Bone marrow (tissue), 2 donors: ENCODE data around the gene CELSR1.

Experiments used
- DNase-seq, 2 donors: peaks; one replicate each; lab custom pipeline; 2025; lab: John Stamatoyannopoulos, UW

Gene CELSR1

DNA sequence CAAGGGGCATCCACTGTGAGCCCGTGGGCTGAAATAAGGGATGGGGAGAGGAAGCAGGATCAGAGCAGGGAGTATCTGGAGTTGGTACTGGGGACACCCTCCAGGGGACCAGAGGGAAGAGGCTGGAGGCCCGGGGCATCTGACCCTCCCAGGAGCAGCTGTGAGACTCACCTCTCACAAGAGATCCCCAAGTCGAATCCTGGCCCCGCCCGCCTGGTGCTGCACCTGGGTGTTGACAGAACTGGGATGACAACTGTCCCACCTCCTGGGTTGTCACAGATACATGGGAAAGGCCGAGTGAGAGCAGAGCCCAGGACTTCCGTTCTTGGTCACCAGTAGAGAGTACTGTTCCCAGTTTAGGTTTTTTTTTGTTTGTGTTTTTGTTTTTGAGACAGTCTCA is 78.9 kb downstream of the CELSR1 start:
- DNase-seq, result no peak

DNA sequence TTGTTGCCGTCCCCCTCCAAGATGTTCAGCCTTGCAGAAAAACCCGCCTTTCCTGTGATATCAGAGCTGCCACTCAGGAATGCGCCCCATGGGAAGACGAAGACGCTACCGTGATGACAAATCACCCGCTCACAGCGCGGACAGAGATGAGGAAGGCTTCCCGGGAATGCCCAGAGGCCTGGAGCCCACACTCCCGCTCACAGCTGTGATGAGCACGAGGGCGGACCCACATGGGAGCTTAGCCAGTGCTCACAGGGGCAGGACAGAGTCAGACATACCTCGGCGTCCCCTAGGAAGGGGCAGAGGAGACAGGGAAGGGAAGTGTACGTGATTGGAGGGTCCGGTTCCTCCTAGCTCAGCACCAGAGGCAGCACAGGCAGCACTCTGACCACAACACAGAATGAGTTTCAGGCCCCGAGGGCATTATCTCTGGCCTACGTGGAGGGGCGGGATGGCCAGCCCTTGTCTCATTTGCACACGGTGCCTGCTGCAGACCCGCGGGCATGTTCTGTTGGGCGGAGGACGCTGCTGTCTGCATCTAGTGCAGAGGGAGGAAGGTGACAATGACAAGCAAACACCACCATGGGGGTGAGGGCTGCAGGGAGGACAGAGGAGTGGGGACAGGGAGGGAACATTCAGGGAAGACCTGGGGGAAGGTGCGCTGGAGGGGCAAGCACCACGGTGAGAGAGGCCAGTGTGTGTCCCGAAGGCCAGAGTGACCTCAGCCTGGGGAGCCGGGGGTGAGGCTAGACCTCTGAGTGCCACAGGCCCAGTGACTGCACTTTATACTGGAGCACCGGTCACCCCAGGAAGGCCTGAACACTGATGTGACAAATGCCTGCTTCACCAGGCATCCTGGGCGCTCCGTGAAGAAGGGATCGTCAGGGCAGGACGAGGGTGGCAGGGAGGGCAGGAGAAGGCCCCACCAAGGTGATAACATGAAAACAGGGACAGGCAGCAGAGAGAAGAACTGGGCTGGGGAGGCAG is 79.6 kb downstream of the CELSR1 start:
- DNase-seq, result no peak

GRCh38 chr22:46456818-46457163 is 80.6 kb downstream of the CELSR1 start:
- no peak for DNase-seq

- DNase-seq, result no peak
Observed at GRCh38 chr22:46455446-46455845, 82.0 kb downstream of the CELSR1 start.

- no peak for DNase-seq
Observed at GRCh38 chr22:46454504-46455269, 82.7 kb downstream of the CELSR1 start.

- no peak for DNase-seq
Observed at GRCh38 chr22:46453829-46454503, 83.5 kb downstream of the CELSR1 start.

GRCh38 chr22:46453006-46453828 is 84.2 kb downstream of the CELSR1 start:
- DNase-seq, result no peak

- no peak for DNase-seq
Observed at GRCh38 chr22:46452195-46453005, 85.0 kb downstream of the CELSR1 start.

DNA sequence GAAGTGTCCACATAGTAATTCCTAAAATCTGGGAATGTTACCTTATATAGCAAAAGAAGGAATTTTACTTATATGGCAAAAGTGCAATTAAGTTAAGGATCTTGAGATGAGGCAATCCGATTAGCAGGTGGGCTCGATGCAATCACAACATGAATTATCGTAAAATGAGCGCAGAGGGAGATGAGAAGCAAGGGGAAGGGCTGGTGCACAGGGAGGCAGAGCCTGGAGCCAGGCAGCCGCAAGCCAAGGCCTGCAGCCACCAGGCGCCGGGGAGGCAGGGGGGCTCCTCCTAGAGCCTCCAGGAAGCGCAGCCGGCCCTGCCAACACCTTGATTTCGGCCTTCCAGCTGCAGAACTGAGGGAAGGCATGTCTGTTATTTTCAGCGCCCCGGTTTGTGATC is 85.7 kb downstream of the CELSR1 start:
- no peak for DNase-seq

GRCh38 chr22:46450931-46451561 is 86.4 kb downstream of the CELSR1 start:
- DNase-seq, result no peak

DNA sequence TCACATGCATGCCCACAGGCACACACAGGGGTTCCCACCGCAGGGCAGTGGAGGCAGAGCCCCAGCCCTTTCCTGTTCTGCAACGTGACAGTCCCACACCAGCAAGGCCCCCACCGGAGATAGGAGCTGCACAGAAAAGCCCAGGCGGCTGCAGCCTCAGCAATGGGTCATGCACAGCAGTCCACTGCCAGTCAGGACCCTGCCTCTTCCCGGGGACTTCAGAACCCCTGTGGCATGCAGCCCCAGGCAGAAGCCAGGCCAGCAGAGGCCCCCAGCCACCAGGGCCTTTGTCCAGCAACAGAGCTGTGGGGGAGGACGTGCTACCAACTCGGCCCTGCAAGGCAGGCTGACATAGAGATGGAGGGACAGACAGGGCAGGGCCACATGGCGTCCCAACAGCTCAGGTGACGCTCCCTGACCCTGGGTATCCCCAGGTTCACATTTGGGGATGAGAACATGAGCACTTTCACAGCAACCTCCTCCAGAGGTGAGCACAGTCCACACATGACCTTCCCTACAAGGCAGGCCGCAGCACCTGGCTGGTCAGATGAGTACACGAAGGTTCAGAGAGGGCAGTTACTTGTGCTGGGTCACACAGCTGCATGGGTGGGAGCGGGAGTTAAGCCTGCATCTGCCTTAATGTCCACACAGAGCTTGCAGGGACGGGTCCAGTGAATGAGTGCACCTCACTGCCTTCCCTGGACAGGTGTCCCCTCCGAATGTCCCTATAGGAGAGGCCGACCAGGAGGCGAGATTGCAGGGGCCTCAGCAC is 87.3 kb downstream of the CELSR1 start:
- DNase-seq, result no peak

DNA sequence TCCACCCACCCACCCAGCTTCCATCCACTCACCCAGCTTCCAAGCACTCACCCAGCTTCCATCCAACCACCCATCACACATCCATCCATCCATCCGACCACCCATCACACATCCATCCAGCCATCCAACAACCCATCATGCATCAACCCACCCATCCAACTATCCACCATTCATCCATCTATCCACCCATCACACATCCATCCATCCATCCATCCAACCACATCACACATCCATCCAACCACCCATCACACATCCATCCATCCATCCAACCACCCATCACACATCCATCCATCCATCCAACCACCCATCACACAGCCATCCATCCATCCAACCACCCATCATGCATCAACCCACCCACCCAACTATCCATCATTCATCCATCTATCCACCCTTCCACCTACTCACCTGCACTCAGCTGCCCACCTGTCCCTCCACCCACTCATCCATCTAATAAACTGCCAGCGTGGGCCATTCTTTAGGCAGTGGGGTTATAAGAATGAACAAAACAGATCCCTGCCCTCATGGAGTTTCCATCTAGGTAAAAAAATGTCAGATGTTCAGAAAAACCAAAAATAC is 88.2 kb downstream of the CELSR1 start:
- DNase-seq, result no peak

GRCh38 chr22:46448333-46448732 is 89.1 kb downstream of the CELSR1 start:
- no peak for DNase-seq

DNA sequence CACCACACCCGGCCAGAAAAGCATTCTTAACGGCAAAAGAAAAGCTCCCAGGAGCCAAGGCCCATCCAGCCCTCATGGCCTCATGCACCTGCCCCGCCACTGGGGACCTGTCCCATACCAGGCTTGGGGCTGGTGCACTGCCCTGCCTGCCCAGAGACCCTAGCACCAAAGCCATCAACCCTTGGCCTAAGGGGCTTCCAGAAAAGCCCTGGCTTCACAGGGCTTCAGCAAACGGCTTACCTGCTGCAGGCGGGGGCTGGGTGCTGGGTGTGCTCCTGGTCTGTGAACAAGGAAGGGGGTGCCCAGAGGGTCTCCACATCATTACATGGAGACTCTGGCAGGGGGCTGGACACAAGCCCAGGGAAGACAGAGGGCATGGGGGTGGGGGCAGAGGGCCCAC is 89.5 kb downstream of the CELSR1 start:
- DNase-seq, result no peak

GRCh38 chr22:46446799-46447198 is 90.6 kb downstream of the CELSR1 start:
- no peak for DNase-seq

- DNase-seq, result no peak
Observed at GRCh38 chr22:46445771-46446420, 91.5 kb downstream of the CELSR1 start.

DNA sequence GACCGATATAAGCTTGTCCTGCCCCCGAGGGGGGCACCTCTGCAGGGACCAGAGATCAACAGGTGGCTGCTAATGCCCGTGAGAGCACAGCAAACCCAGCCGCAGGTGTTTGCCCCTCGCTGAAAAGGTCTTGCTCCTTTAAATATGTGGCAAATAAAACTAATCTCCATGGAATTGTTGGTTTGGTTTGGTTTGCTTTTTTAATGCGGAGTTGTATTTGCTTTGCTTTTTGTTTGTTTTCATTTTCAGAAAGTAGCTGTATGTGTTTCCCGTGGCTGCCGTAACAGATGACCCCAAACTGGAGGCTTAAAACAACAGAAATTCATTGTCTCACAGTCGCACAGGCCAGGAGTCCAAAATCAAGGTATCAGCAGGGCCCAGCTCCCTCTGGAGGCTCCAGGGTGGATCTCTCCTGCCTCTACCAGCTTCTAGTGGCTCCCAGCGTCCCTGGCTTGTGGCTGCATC is 93.0 kb downstream of the CELSR1 start:
- no peak for DNase-seq

DNA sequence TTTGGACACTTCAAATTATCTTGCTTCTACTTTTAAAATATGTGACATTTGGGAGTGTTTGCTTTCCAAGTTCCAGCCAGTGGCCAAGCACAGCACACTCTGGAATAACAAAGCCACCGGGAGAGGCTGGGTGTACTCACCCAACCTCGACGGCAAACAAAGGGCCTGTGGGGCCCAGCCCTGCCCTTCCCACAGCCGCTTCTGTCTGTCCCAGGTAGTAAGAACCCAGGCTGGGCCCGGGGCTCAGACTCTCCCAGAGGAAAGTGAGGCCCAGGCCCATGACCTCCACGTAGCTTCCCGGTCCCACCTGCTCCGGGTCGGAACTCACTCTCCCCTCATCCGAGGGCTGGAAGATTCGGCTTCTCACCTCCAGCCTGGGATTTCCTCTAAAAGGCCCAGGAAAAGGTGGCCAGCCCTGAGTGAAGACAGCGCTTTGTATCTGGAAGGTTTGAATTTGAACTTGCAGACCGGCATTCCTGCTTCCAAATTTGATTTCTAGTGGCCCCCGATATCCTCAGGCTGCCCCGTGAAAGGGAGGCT is 93.5 kb downstream of the CELSR1 start:
- no peak for DNase-seq
